Activated naive CD4-positive, alpha-beta T cell treated with anti-CD3 and anti-CD28 coated beads, Interleukin-2, amount 10 ng/mL, durations not matched to agents 7 days and 5 days (primary cell): ENCODE data around the gene SDSL.

Source experiments
- CTCF ChIA-PET: fragments of 350-600 bp; sonication (Branson Sonifier 250); formaldehyde crosslinking; loops from one replicate; lab custom pipeline; 2021; ENCODE audit warnings: antibody characterized with exemption; lab: Charles Lee
- DNase-seq: peaks from one replicate; pipeline ENCODE4 v3.0.0-alpha.2; 2020
- H3K27ac Mint-ChIP-seq: one replicate; pipeline ENCODE4 v1.8.0; 2021; ENCODE audit warnings: mild to moderate bottlenecking, moderate library complexity, mixed read lengths
- H3K27me3 Mint-ChIP-seq: one replicate; pipeline ENCODE4 v1.8.0; 2021; ENCODE audit warnings: mild to moderate bottlenecking, mixed read lengths
- H3K36me3 Mint-ChIP-seq: one replicate; pipeline ENCODE4 v1.8.0; 2021; ENCODE audit warnings: mixed read lengths
- H3K4me1 Mint-ChIP-seq: one replicate; pipeline ENCODE4 v1.8.0; 2021; ENCODE audit warnings: mixed read lengths
- H3K4me3 Mint-ChIP-seq: one replicate; pipeline ENCODE4 v1.8.0; 2021; ENCODE audit warnings: mild to moderate bottlenecking, moderate library complexity, mixed read lengths
- H3K9me3 Mint-ChIP-seq: one replicate; pipeline ENCODE4 v1.8.0; 2021; ENCODE audit warnings: mixed read lengths

The SDSL gene

DNA sequence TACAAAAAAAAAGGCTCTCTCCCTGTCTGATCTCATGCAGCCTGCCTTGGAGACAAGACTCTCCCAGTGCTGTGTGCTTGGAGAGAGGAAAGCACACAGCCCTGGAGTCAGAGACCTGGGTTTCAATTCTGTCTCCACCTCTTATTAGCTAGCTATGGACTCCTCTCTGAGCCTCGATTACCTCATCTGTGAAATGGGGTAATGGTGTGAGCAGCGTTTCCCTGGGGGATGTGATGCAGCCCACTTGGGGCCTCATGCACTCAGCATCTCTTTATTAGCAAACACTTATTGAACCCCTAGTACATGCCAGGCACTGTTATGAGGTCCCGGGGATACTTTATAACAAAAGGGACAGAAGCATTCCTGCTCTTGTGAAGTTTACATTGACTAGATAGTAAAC is 31.0 kb upstream of the SDSL start:
- CTCF ChIA-PET = no interaction called here
- Mint-ChIP-seq H3K36me3 (no peaks in the 10 kb centered on the region), H3K4me3 (no peak overlapping the region), H3K9me3 (no peaks in the 10 kb centered on the region), H3K4me1 (no peaks in the 10 kb centered on the region), H3K27me3 (peaks cover 1% of the 10 kb centered on the region), H3K27ac (no peak overlapping the region)
- DNase-seq = no peak

DNA sequence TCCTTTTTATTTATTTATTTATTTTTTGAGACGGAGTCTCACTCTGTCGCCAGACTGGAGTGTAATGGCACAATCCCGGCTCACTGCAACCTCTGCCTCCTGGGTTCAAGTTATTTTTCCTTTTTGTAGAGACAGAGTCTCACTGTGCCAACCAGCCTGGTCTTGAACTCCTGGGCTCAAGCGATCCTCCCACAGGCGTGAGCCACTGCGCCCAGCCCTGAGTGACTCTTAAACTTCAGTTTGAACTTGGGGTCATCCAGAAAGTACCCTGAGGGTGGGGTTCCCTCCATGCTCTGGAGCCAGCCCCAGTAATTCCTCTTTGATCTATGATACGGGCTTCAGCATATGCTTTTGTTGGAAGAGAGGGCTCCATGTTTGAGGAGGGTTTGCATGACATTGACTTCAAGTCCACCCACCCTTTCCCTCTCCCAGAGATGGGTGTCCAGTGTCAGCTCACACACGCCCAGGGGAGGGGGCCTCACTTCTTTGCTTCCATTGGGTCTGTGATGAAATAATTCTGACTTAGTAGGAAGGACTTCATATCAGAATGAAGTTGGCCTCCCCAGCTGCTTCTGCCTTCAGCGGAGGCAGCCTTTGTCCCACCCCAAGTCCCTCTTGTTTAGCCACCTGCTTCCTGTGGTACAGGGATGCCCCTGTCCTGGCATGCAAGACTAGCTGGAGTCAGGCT is 30.4 kb upstream of the SDSL start:
- Mint-ChIP-seq H3K27ac (no peak overlapping the region), H3K27me3 (peaks cover 8% of the 10 kb centered on the region), H3K9me3 (no peaks in the 10 kb centered on the region), H3K4me3 (no peak overlapping the region), H3K36me3 (no peaks in the 10 kb centered on the region), H3K4me1 (no peaks in the 10 kb centered on the region)
- CTCF ChIA-PET = no interaction called here
- no peak for DNase-seq

DNA sequence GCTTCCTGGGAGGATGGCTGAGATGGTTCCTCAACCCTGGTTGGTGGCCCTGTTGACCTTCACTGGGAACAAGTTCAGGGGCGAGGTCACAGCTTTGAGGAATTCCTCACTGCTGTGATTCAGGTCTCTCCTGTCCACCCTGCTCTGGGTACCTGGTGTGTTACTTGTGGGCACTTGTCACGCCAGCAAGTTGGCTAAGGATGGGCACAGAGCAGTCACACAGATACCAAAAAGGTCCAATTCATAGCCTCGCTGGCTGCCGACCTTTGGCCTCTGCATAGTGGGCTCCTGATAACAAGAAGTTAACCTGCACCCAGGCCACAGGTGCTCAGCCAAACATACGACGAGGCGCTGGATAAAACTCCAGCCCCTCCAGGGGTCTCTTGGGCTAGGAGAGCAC is 29.7 kb upstream of the SDSL start:
- DNase-seq = no peak
- Mint-ChIP-seq H3K36me3 (no peaks in the 10 kb centered on the region), H3K27ac (no peak overlapping the region), H3K4me1 (no peaks in the 10 kb centered on the region), H3K27me3 (peaks cover 12% of the 10 kb centered on the region), H3K9me3 (no peaks in the 10 kb centered on the region), H3K4me3 (no peak overlapping the region)
- CTCF ChIA-PET = no interaction called here

DNA sequence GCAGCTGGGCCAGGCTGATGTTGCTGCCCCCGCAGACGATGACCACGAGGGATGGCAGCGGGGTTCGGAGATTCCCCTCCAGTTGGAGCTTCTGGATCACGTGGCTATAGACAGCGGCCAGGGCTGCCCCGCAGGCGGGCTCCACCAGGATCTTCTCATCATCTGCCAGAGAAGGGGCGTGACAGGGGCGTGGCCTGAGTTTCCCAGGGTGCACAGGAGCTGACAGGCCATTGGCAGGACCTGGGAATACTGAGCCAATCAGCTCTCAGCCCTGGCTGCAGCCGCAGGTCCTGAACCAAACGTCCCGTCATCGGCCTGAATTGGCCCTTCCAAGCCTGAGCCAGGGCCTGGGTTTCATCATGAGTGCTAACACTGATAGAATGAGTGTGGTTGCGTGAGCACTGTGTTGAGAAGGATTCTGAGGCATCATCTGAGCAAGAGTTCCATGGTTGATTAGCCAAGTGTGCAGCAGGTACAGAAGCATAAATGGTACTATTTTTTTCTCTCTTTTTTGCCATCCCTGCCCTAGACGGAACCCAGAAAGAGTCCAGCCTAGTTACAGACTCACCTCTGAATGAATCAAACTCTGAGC is 29.1 kb upstream of the SDSL start:
- DNase-seq = no peak

DNA sequence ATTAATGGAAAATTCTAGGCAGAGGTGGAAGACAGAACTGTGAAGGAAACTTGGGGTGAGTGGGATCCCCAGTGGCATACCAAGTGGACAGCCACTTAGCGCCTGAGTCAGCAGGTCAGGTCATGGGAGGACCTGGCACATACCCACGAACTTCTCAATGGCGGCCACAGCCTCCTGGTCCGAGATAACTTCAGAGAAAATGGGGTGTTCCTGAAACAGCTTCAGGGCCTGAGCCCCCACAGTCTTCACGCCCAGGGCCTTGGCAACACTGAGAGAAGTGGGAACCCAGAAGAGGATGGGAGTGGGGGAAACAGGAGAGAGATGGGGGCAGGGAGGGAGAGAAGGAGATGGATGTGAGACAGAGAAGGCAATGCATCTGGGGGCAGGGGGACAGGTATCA is 28.4 kb upstream of the SDSL start:
- CTCF ChIA-PET = no interaction called here
- H3K27ac Mint-ChIP-seq = no peak overlapping the region
- no peaks in the 10 kb centered on the region for H3K9me3 Mint-ChIP-seq
- DNase-seq = no peak
- H3K4me1 Mint-ChIP-seq = no peaks in the 10 kb centered on the region
- no peaks in the 10 kb centered on the region for H3K36me3 Mint-ChIP-seq
- H3K27me3 Mint-ChIP-seq = peaks cover 16% of the 10 kb centered on the region
- no peak overlapping the region for H3K4me3 Mint-ChIP-seq

More for the DNA sequence above, 29.1 kb upstream of the SDSL start:
- no peaks in the 10 kb centered on the region for H3K4me1 Mint-ChIP-seq
- H3K36me3 Mint-ChIP-seq = no peaks in the 10 kb centered on the region
- H3K4me3 Mint-ChIP-seq = no peak overlapping the region
- CTCF ChIA-PET = no interaction called here
- no peak overlapping the region for H3K27ac Mint-ChIP-seq
- peaks cover 16% of the 10 kb centered on the region for H3K27me3 Mint-ChIP-seq
- no peaks in the 10 kb centered on the region for H3K9me3 Mint-ChIP-seq

DNA sequence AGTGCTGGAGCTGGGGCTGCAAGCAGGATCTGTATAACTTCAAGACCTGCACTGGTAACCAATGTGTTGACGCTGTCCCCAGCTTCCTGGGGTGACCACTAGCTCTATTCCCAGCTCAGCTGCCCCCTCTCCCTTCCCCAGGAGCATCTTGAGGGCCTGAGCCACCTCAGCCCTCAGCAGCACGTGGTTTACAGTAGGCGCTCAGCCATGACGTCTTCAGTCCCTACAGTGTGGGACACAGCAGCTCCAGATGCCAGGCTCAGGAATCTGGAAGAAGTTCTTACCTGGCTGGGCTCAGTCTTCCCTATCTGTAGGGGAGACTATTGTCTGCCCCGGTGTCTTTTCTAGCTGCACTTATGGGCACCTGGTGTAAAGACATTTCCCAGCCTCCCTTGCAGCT is 27.1 kb upstream of the SDSL start:
- CTCF ChIA-PET = no interaction called here

DNA sequence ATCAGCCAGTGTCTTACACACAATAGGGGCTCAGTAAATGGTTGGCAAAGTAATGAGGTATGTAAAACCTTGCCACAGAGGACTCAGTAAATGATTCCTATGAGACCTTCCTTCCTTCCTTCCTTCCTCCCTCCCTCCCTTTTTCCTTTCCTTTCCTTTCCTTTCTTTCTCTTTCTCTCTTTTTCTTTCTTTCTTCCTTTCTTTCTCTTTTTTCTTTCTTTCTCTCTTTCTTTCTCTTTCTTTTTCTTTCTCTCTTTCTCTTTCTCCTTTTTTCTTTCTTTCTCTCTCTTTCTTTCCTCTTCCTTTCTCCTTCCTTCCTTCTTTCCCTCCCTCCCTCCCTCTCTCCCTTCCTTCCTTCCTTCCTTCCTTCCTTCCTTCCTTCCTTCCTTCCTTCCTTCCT is 26.0 kb upstream of the SDSL start:
- no peak overlapping the region for H3K4me3 Mint-ChIP-seq
- H3K9me3 Mint-ChIP-seq = no peaks in the 10 kb centered on the region
- DNase-seq = no peak
- H3K36me3 Mint-ChIP-seq = no peaks in the 10 kb centered on the region
- peaks cover 16% of the 10 kb centered on the region for H3K27me3 Mint-ChIP-seq
- no peaks in the 10 kb centered on the region for H3K4me1 Mint-ChIP-seq
- H3K27ac Mint-ChIP-seq = no peak overlapping the region
- CTCF ChIA-PET = no interaction called here

More for the DNA sequence above, 27.1 kb upstream of the SDSL start:
- H3K4me3 Mint-ChIP-seq = no peak overlapping the region
- DNase-seq = no peak
- H3K27me3 Mint-ChIP-seq = peaks cover 16% of the 10 kb centered on the region
- no peak overlapping the region for H3K27ac Mint-ChIP-seq
- no peaks in the 10 kb centered on the region for H3K9me3 Mint-ChIP-seq
- no peaks in the 10 kb centered on the region for H3K4me1 Mint-ChIP-seq
- H3K36me3 Mint-ChIP-seq = no peaks in the 10 kb centered on the region

DNA sequence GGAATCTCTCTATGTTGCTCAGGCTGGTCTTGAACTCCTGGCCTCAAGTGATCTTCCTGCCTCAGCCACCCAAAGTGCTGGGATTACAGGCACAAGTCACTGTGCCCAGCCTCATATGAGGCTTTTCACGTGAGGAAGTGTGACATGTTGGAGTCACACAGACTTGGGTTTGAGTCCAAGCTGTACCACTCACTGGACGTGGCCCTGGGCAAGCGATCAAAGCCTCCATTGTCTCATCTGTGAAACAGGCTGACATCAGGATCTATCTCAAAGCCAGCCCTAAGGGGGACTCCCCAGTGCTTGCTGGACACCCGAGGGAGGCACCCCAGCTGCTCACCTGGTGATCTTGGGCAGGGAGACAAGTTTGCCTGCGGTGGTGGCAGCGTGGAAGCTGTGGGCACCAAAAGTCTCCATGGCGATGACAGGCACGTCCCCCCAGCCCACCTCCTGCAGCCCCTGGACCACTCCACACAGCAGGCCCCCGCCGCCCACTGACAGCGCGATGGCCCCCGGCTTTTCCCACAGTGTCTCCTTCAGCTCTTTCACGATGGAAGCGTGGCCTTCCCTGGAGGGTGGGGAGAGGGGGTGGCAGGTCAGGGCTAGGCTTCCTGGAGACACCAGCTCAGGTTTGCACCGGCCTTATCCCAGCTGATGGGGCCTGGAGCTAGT is 25.2 kb upstream of the SDSL start:
- no peaks in the 10 kb centered on the region for H3K4me1 Mint-ChIP-seq
- H3K9me3 Mint-ChIP-seq = no peaks in the 10 kb centered on the region
- H3K36me3 Mint-ChIP-seq = no peaks in the 10 kb centered on the region
- no peak for DNase-seq
- H3K27me3 Mint-ChIP-seq = peaks cover 24% of the 10 kb centered on the region
- H3K27ac Mint-ChIP-seq = no peak overlapping the region
- H3K4me3 Mint-ChIP-seq = no peak overlapping the region
- CTCF ChIA-PET = no interaction called here

DNA sequence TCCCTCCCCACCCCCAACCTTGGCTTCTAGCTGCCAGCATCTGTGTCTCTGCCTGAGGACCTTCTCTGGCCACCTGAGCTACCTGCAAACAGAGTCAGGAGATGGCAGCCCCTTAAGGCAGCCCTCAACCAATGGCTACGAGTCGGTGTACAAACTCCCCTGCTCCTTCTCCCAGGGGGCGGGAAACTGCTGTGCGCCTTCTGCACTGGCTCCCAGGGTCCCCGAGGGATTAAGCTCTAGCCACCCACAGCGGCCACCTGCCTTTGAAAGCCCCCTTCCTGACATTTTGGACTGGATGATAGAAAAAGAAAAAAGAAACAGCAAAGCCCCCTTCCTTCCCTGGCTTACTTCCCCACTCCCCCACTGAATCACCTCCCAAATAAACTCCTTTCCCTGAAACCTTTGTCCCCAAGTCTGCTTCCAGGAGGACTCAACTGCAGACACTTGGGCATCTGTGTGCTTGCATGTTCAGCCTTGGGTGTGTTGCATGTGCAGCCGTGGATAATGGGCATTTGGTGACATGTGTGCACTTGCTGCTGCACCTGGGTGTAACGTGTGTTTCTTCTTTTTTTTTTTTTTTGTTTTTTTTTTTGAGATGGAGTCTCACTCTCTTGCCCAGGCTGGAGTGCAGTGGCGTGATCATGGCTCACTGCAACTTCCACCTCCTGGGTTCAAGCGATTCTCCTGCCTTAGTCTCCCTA is 24.5 kb upstream of the SDSL start:
- CTCF ChIA-PET = no interaction called here
- DNase-seq = no peak
- Mint-ChIP-seq H3K4me1 (no peaks in the 10 kb centered on the region), H3K27ac (no peak overlapping the region), H3K36me3 (no peaks in the 10 kb centered on the region), H3K9me3 (no peaks in the 10 kb centered on the region), H3K27me3 (peaks cover 28% of the 10 kb centered on the region), H3K4me3 (no peak overlapping the region)

DNA sequence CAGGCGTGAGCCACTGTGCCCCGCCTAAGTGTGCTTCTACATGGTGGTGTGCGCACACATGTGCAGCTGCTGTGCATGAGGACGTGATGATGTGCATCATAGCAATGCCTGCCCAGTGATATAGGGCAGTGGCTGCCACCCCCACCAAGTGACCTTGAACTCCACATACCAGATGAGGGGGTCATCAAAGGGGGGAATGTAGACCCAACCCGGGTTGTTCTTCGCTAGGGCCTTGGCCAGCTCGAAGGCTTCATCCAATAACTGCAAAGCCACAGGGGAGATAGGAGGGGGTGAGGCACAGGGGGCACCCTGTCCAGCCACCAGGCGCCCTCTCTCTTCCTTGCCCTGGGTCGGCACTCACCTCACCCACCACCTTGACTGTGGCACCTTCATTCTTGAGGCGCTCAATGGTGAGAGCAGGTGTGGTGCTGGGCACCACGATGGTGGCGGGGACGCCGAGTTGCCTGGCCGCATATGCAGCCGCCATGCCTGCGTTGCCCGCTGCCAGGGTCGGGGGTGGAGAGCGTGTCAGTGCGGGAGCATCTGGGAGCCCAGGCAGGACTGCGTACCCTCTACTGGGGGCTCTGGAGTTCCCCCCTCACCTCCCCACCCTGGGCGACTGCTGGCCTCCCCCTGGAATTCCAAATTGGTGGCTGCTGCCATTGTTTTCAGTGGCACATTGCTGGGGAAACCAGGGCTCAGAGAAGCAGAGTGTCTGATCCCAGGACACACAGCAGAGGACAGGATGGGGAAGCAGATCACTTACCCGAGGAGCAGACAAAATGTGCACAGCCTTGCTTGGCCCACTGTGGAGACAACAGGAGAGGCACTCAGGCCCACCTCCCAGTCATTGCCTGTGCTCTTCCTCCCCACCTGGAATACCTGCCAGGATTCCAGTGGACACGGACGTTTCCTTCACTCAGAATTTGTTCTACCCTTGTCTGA is 23.6 kb upstream of the SDSL start:
- Mint-ChIP-seq H3K27ac (no peak overlapping the region), H3K36me3 (no peaks in the 10 kb centered on the region), H3K9me3 (no peaks in the 10 kb centered on the region), H3K4me3 (no peak overlapping the region), H3K4me1 (no peaks in the 10 kb centered on the region), H3K27me3 (peaks cover 34% of the 10 kb centered on the region)
- CTCF ChIA-PET = no interaction called here
- no peak for DNase-seq

DNA sequence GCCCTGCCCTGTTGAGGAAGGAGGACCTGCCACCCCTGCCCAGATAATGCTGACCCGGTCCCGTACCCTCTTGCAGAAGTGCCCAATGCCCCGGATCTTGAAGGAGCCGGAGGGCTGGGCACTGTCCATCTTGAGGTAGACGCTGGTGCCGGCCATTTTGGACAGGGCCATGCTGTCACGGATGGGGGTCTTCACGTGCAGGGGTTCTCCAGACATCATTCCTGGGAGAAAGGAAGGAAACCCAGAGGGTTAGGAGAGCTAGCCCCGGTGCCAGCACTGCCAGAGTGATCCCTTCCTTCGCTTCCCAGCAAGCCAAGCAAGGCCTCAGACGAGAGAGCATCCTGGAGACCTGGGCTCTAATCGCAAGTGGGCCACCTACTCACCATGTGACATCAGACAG is 22.7 kb upstream of the SDSL start:
- Mint-ChIP-seq H3K27ac (no peak overlapping the region), H3K4me1 (no peaks in the 10 kb centered on the region), H3K36me3 (no peaks in the 10 kb centered on the region), H3K9me3 (no peaks in the 10 kb centered on the region), H3K4me3 (no peak overlapping the region), H3K27me3 (peaks cover 43% of the 10 kb centered on the region)
- DNase-seq = no peak
- CTCF ChIA-PET = interaction anchor here (0.9 kb wide), 1 partner anchor 64 kb away, joined by 3 read pairs; the partner anchor contains the start of gene SLC8B1

DNA sequence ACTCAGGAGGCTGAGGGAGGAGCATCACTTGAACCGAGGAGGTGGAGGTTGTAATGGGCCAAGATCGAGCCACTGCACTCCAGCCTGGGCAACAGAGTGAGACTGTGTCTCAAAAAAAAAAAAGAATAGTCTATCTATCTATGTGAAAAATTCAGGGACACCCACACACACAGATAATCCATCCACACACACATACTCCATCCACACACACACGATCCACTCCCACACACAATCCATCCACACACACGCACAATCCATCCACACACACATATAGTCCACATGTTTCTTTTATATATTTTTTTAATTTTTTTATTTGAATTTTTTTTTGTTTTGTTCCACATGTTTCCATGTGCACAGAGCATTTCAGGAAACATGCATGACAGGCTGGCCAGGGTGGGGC is 21.8 kb upstream of the SDSL start:
- Mint-ChIP-seq H3K27ac (no peak overlapping the region), H3K9me3 (no peaks in the 10 kb centered on the region), H3K27me3 (peaks cover 52% of the 10 kb centered on the region), H3K4me3 (no peak overlapping the region), H3K36me3 (no peaks in the 10 kb centered on the region), H3K4me1 (no peaks in the 10 kb centered on the region)
- no peak for DNase-seq
- CTCF ChIA-PET = interaction anchor here (0.9 kb wide), 1 partner anchor 65 kb away, joined by 3 read pairs; the partner anchor contains the start of gene SLC8B1

DNA sequence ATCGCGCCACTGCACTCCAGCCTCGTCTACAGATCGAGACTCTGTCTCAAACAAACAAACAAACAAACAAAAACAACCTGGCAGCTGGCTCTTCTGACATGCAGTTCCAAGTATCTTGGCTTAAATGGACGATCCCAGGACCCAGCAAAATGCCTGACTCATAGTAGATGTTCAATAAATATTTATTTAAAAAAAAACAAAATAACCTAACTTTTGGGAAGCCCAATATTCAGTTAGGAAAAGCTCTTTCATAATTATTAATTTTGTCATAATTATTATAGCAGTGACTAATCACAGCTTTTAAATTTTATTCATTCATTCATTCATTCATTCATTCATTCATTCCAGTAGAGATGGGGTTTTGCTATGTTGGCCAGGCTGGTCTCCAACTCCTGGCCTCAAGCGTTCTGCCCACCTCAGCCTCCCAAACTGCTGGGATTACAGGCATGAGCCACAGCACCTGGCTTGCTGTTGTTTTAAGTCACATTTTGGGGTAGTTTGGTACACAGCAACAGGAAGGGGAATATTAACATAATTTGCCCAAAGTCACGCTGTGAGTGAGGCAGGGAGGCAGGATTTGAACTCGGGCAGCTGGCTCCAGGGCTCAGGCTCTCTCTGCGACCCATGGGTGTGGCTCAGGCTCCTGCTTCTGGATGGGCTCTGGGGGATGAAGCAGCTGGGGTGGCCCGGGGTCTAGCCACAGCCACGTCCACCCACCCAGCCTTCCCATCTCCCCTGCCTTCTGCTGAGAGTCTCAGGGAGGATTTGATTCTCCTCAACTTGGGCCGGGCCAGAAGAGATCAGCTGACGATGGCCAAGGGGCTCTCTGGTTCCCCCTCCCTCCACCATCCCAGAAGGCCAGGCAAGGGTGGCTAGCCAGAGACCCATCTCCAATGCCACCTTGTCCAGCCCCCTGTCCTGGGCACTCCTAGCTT is 20.8 kb upstream of the SDSL start:
- no peak overlapping the region for H3K4me3 Mint-ChIP-seq
- H3K36me3 Mint-ChIP-seq = no peaks in the 10 kb centered on the region
- no peaks in the 10 kb centered on the region for H3K4me1 Mint-ChIP-seq
- DNase-seq = no peak
- H3K27me3 Mint-ChIP-seq = peaks cover 52% of the 10 kb centered on the region
- H3K27ac Mint-ChIP-seq = no peak overlapping the region
- H3K9me3 Mint-ChIP-seq = no peaks in the 10 kb centered on the region
- CTCF ChIA-PET = interaction anchor here (0.6 kb wide), 1 partner anchor 133 kb away, joined by 3 read pairs; no protein-coding TSS in a partner anchor
